ENCODE results near the gene BDKRB1.

BDKRB1 gene

GRCh38 chr14:96294246-96294645, 38.2 kb downstream of the BDKRB1 start:
- DNase-seq (ENCODE audit: low read depth) = no peak
- no peak overlapping the region for H3K4me3 ChIP-seq (ENCODE audit: control insufficient read depth, low read depth, low read length)
- TF ChIP-seq CTCF (conservative IDR thresholded peaks at IDR 0.05; ENCODE audit: control insufficient read depth, insufficient read depth, low read depth, low read length) = no peak

GRCh38 chr14:96297000-96297399, 41.0 kb downstream of the BDKRB1 start:
- TF ChIP-seq CTCF (conservative IDR thresholded peaks at IDR 0.05; ENCODE audit: control insufficient read depth, insufficient read depth, low read depth, low read length) = peak; percentile 53
- DNase-seq (ENCODE audit: low read depth) = peak; percentile 32
- H3K4me3 ChIP-seq (ENCODE audit: control insufficient read depth, low read depth, low read length) = no peak overlapping the region

- DNase-seq (ENCODE audit: low read depth) = no peak
- no peak overlapping the region for H3K4me3 ChIP-seq (ENCODE audit: control insufficient read depth, low read depth, low read length)
- no peak for TF ChIP-seq CTCF (conservative IDR thresholded peaks at IDR 0.05; ENCODE audit: control insufficient read depth, insufficient read depth, low read depth, low read length)
Measured at GRCh38 chr14:96297997-96298515, 42.0 kb downstream of the BDKRB1 start.

- H3K4me3 ChIP-seq (ENCODE audit: control insufficient read depth, low read depth, low read length) = no peak overlapping the region
- DNase-seq (ENCODE audit: low read depth) = no peak
- TF ChIP-seq CTCF (conservative IDR thresholded peaks at IDR 0.05; ENCODE audit: control insufficient read depth, insufficient read depth, low read depth, low read length) = no peak
Measured at GRCh38 chr14:96299441-96299840, 43.4 kb downstream of the BDKRB1 start.

- peak; percentile 34 for DNase-seq (ENCODE audit: low read depth)
- H3K4me3 ChIP-seq (ENCODE audit: control insufficient read depth, low read depth, low read length) = no peak overlapping the region
- no peak for TF ChIP-seq CTCF (conservative IDR thresholded peaks at IDR 0.05; ENCODE audit: control insufficient read depth, insufficient read depth, low read depth, low read length)
Measured at GRCh38 chr14:96303981-96304380, 48.0 kb downstream of the BDKRB1 start.

- H3K4me3 ChIP-seq (ENCODE audit: control insufficient read depth, low read depth, low read length) = no peak overlapping the region
- TF ChIP-seq CTCF (conservative IDR thresholded peaks at IDR 0.05; ENCODE audit: control insufficient read depth, insufficient read depth, low read depth, low read length) = no peak
- no peak for DNase-seq (ENCODE audit: low read depth)
Measured at GRCh38 chr14:96304956-96305355, 48.9 kb downstream of the BDKRB1 start.

- no peak for DNase-seq (ENCODE audit: low read depth)
Measured at GRCh38 chr14:96307434-96307833, 51.4 kb downstream of the BDKRB1 start.

More at GRCh38 chr14:96307434-96307833, 51.4 kb downstream of the BDKRB1 start:
- H3K4me3 ChIP-seq (ENCODE audit: control insufficient read depth, low read depth, low read length) = no peak overlapping the region
- TF ChIP-seq CTCF (conservative IDR thresholded peaks at IDR 0.05; ENCODE audit: control insufficient read depth, insufficient read depth, low read depth, low read length) = no peak
